Measurements from ENCODE around the gene MAPK7.

The MAPK7 gene

GRCh38 chr17:19421219-19421618 lies 42.9 kb downstream of the MAPK7 start:
- H3K4me3 ChIP-seq (ENCODE audit: low read depth, low read length), result no peak overlapping the region
- TF ChIP-seq, protein P1, sequence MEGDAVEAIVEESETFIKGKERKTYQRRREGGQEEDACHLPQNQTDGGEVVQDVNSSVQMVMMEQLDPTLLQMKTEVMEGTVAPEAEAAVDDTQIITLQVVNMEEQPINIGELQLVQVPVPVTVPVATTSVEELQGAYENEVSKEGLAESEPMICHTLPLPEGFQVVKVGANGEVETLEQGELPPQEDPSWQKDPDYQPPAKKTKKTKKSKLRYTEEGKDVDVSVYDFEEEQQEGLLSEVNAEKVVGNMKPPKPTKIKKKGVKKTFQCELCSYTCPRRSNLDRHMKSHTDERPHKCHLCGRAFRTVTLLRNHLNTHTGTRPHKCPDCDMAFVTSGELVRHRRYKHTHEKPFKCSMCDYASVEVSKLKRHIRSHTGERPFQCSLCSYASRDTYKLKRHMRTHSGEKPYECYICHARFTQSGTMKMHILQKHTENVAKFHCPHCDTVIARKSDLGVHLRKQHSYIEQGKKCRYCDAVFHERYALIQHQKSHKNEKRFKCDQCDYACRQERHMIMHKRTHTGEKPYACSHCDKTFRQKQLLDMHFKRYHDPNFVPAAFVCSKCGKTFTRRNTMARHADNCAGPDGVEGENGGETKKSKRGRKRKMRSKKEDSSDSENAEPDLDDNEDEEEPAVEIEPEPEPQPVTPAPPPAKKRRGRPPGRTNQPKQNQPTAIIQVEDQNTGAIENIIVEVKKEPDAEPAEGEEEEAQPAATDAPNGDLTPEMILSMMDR (IDR thresholded peaks at IDR 0.05; ENCODE audit: borderline replicate concordance, insufficient read depth, low read depth, low read length), result no peak

DNA sequence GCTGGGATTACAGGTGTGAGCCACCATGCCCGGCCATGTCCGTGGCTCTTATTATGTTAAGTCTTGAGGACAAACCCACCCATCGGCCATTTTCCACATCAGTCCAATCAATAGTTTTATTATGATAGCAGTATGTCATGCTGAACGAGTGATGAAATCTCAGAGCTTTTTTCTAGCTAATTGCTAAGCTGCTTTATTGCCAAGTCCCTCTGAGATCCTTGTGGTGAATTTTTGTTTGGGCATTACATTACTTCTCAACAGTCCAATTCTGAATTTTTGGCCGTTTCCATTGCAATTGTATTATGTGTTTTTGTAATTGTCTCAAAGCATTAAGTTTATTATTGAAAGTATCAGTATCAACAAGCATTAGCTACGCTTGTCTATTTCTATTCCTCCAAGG lies 43.6 kb downstream of the MAPK7 start:
- TF ChIP-seq, protein P1 (IDR thresholded peaks at IDR 0.05; ENCODE audit: borderline replicate concordance, insufficient read depth, low read depth, low read length), result no peak
- H3K4me3 ChIP-seq (ENCODE audit: low read depth, low read length), result no peak overlapping the region

GRCh38 chr17:19424934-19425868 lies 46.9 kb downstream of the MAPK7 start:
- TF ChIP-seq, protein P1 (IDR thresholded peaks at IDR 0.05; ENCODE audit: borderline replicate concordance, insufficient read depth, low read depth, low read length), result no peak
- H3K4me3 ChIP-seq (ENCODE audit: low read depth, low read length), result no peak overlapping the region

DNA sequence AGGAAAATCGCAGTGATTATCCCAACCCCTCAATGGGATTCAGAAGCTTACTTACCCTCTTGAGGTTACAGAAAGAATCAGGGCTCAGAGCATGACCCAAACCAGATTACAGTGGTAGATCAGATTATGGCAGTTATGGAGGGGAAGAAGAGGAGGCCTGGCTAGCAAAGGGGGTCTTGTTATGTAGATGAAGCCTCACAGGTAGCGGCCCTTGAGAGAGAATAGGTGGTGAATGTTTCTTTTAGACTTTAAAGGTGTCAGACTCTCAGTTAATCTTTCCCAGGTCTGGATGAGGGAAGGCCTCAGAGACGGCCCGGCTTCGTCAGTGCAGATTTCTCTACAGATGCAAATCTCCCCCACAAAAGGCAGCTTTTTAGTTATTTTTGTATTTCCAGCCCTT lies 48.3 kb downstream of the MAPK7 start:
- no peak overlapping the region for H3K4me3 ChIP-seq (ENCODE audit: low read depth, low read length)
- TF ChIP-seq, protein P1 (IDR thresholded peaks at IDR 0.05; ENCODE audit: borderline replicate concordance, insufficient read depth, low read depth, low read length), result no peak

DNA sequence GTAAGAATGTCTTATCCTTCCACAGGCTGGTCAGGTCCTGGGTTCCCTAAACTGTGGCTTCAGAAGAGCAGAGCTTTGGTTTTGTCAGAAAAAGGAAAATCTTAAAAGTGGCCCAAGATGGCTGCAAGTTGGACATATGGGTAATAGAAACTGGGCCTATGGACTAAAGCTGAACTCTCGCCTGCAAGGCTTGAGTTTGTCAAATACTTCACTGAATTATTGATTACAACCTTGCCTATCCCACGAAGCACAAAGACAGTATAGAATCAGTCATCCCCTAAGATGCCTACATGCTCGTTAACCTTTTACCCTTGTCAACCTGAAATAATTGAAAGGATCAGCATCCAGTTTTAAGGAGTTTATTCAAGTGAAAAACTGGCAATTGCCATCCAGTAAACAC lies 53.4 kb downstream of the MAPK7 start:
- TF ChIP-seq, protein P1 (IDR thresholded peaks at IDR 0.05; ENCODE audit: borderline replicate concordance, insufficient read depth, low read depth, low read length), result no peak
- no peak overlapping the region for H3K4me3 ChIP-seq (ENCODE audit: low read depth, low read length)

Data from GM12875 (cell line).